NCI-H446 treated with DMSO at 0.1 percent for 48 hours (cell line): ENCODE measurements around the gene MASP2.
"Not testable (repeated sequence)": the region's sequence is repeated elsewhere in the genome, so short reads cannot be mapped to it uniquely, and the experiment has no call there.

Source experiments
- DNase-seq: peaks from one replicate; lab custom pipeline; 2025; lab: John Stamatoyannopoulos, UW

MASP2 gene

GRCh38 chr1:11058595-11059154 is 11.6 kb upstream of the MASP2 start:
- DNase-seq: no peak

- DNase-seq: no peak
These were observed 11.0 kb upstream of the MASP2 start for GRCh38 chr1:11058026-11058425.

GRCh38 chr1:11057477-11057876 is 10.4 kb upstream of the MASP2 start:
- no peak for DNase-seq

GRCh38 chr1:11056504-11056903 is 9.5 kb upstream of the MASP2 start:
- DNase-seq: no peak

GRCh38 chr1:11055676-11056075 is 8.6 kb upstream of the MASP2 start:
- no peak for DNase-seq

- no peak for DNase-seq
These were observed 7.6 kb upstream of the MASP2 start for GRCh38 chr1:11054666-11055065.

GRCh38 chr1:11054181-11054580 is 7.1 kb upstream of the MASP2 start:
- no peak for DNase-seq

- no peak for DNase-seq
These were observed 6.7 kb upstream of the MASP2 start for GRCh38 chr1:11053758-11054137.

GRCh38 chr1:11052839-11053757 is 6.1 kb upstream of the MASP2 start:
- DNase-seq: no peak

GRCh38 chr1:11051781-11052511 is 4.9 kb upstream of the MASP2 start:
- no peak for DNase-seq

GRCh38 chr1:11051121-11051520 is 4.1 kb upstream of the MASP2 start:
- not testable (repeated sequence) for DNase-seq

- DNase-seq: no peak
These were observed 821 bp downstream of the MASP2 start for GRCh38 chr1:11046270-11046566.

- no peak for DNase-seq
These were observed 1.4 kb downstream of the MASP2 start for GRCh38 chr1:11045428-11046269.

GRCh38 chr1:11044849-11045427 is 2.1 kb downstream of the MASP2 start:
- no peak for DNase-seq

- no peak for DNase-seq
These were observed 2.8 kb downstream of the MASP2 start for GRCh38 chr1:11044086-11044848.

- DNase-seq: no peak
These were observed 3.8 kb downstream of the MASP2 start for GRCh38 chr1:11042995-11043874.

- DNase-seq: no peak
These were observed 5.0 kb downstream of the MASP2 start for GRCh38 chr1:11042065-11042464.

GRCh38 chr1:11041048-11041447 is 6.0 kb downstream of the MASP2 start:
- DNase-seq: no peak

GRCh38 chr1:11040105-11040429 is 7.0 kb downstream of the MASP2 start:
- not testable (repeated sequence) for DNase-seq
